ENCODE measurements around the gene UNC80.

UNC80 gene

GRCh38 chr2:209960676-209961630 is 189.3 kb downstream of the UNC80 start:
- in situ Hi-C loops (cut with MboI; ENCODE audit: low sequenced_read_pairs) = loop anchor here (25.0 kb wide), 1 partner anchor 624 kb away; no protein-coding TSS in a partner anchor

GRCh38 chr2:209965723-209966122 is 194.1 kb downstream of the UNC80 start:
- in situ Hi-C loops (cut with MboI; ENCODE audit: low sequenced_read_pairs) = loop anchor here (25.0 kb wide), 1 partner anchor 628 kb away; no protein-coding TSS in a partner anchor

- in situ Hi-C loops (cut with MboI; ENCODE audit: low sequenced_read_pairs) = loop anchor here (5.0 to 25.0 kb wide), 2 partner anchors 228 to 632 kb away; no protein-coding TSS in a partner anchor
These were observed 198.1 kb downstream of the UNC80 start for GRCh38 chr2:209969692-209970091.

- in situ Hi-C loops (cut with MboI; ENCODE audit: low sequenced_read_pairs) = loop anchor here (5.0 to 25.0 kb wide), 2 partner anchors 227 to 633 kb away; no protein-coding TSS in a partner anchor
These were observed 198.6 kb downstream of the UNC80 start for GRCh38 chr2:209970271-209970670.

GRCh38 chr2:209970711-209971110 is 199.1 kb downstream of the UNC80 start:
- in situ Hi-C loops (cut with MboI; ENCODE audit: low sequenced_read_pairs) = loop anchor here (5.0 to 25.0 kb wide), 2 partner anchors 227 to 633 kb away; no protein-coding TSS in a partner anchor

GRCh38 chr2:209973328-209973727 is 201.7 kb downstream of the UNC80 start:
- in situ Hi-C loops (cut with MboI; ENCODE audit: low sequenced_read_pairs) = loop anchor here (5.0 to 25.0 kb wide), 2 partner anchors 224 to 636 kb away; no protein-coding TSS in a partner anchor

DNA sequence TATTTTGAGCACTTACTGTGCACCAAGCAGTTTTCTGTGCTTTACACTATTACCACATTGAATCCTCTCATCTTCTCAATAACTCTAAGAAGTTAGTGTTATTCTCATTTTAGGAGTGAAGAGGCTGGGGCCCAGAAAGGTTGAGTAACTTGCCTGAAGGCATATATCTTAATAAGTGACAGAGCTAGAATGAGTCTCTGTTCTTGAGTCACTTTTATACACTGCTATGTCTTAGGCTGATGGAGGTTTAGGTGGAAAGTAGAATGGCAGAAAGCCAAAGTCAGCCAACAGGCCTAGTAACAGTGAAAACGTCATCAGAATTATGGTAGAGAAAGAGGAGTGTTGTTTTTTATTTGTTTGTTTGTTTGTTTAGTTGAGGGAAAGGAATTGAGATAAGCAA is 202.9 kb downstream of the UNC80 start:
- in situ Hi-C loops (cut with MboI; ENCODE audit: low sequenced_read_pairs) = loop anchor here (5.0 to 25.0 kb wide), 2 partner anchors 223 to 637 kb away; no protein-coding TSS in a partner anchor

GRCh38 chr2:209976698-209977385 is 205.2 kb downstream of the UNC80 start:
- in situ Hi-C loops (cut with MboI; ENCODE audit: low sequenced_read_pairs) = no loop called here

DNA sequence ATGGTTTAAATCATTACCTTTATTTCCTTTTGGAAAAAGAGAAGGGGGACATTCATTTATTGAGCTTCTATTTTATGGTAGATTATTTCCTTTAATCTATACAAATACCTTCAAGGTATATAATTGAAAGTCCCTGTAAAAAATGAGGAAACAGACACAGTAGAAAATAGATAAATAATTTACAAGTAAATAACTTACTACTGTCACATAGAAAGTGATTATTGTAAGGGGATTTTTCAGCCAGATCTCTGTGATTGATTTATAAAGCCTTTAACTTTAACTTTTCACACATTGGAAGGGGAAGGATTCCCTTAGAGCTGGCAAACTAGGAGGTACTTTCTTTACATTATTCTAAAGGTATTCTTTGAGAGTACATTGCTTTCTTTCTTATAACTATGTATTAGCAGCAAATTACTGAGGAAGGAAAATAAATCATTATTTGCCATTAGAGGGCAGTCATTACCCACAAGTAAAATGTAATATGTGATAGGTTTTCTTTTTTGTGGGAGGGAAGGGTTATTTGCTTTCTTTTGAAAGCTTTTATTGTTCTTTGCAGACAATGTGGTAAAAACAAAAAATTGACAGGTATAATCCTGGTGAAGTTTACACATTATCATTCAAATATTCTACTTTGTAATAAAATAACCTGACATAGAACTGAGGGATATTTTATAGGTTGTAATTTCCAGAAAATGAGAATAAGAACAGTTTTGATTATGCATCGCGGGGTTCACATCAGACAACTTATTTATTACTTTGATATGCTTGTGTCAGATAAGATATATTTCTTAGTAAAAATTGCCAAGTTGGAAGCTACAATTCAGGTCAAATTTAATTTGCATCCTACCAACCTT is 206.0 kb downstream of the UNC80 start:
- in situ Hi-C loops (cut with MboI; ENCODE audit: low sequenced_read_pairs) = no loop called here

DNA sequence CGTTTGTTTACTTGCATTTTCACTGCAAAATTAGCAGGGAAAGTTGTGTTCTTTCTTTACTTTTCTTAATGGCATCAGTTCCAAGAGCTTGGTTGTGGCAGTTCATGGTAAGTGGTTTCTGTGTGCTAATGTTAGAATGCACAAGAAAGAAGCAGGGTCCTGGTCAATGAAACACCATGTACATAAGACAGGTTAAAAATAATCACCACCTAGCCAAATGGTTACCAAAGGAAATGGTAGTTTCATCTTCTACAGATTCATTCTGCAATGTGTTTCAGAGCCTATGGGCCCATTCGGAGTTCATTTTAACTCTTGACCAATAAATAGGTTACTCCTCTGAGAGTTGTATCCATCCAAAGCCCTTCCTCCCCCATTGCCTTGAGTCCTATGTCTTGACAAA is 212.7 kb downstream of the UNC80 start:
- in situ Hi-C loops (cut with MboI; ENCODE audit: low sequenced_read_pairs) = no loop called here

DNA sequence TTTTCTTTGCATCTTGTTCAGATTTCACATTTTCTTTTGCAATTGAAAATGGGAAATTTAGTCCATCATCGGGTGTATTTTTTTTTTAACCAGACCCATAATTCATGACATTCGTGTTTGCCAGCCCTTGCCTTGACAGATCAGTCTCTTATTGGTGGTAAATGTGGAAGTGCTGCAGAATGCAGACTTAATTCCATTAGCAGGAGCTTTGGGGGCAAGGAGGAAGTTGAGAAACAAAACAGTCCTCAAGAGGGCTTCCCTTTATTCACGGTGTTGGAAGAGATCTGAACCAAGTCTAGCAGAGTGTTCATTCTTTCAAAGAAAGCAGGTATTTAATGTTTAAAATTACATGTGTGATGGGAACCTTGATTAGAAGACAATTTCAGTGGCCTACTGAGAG is 214.2 kb downstream of the UNC80 start:
- in situ Hi-C loops (cut with MboI; ENCODE audit: low sequenced_read_pairs) = no loop called here

DNA sequence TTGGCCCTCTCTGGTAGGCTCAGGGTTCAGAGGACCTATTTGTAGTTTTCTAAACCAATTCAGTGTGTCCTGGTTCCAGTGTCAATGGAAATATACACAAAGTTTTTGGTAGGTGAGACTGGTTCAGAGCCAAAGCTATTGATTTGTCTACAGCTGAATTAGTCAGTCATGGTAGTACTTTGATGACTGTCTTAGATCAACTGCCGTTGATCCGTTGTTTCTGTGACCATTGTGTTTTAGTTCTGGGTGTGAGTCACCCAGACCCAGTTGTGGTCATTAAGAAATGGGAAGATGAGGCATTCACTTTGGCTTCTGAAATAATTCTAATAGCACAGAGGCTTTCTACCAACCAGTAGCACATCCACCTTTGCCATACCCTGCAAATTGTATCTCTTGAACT is 214.8 kb downstream of the UNC80 start:
- in situ Hi-C loops (cut with MboI; ENCODE audit: low sequenced_read_pairs) = no loop called here

DNA sequence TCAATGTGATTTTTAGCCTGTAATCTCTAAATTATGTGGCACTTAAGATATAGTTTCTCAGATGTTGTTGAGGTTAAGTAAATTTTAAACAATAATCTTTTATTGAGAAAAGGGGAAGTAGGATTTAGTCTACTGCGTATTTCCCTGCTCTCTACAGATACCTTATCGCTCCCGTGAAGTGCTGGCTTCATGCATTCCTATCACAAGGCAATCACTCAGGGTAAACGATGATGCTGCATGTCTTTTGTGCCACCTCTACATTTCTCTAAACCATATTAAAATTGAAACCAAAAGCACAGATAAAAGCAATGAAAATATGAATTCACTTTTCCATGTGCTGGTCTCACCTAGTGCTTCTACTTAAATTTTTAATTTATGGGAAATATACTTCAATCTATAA is 216.4 kb downstream of the UNC80 start:
- in situ Hi-C loops (cut with MboI; ENCODE audit: low sequenced_read_pairs) = no loop called here

DNA sequence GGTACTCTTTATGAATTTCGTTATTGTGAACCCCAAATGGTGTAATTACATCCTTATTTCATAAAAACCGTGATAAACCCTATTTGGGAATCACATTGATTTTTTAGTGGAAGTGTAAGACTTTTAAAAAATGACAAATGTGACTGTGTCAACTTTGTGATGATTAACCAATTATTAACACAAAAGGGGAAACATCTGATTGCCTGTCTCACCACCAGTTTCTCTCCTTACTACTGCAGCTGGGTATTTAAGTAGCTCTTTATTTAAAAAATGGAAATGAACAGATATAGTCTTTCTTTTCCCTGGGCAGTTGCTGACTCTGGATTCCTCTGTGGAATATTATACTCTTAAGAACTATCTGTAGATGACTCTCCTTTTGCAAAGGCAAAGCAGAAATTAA is 219.2 kb downstream of the UNC80 start:
- in situ Hi-C loops (cut with MboI; ENCODE audit: low sequenced_read_pairs) = no loop called here

- in situ Hi-C loops (cut with MboI; ENCODE audit: low sequenced_read_pairs) = no loop called here
These were observed 222.3 kb downstream of the UNC80 start for GRCh38 chr2:209993968-209994367.

DNA sequence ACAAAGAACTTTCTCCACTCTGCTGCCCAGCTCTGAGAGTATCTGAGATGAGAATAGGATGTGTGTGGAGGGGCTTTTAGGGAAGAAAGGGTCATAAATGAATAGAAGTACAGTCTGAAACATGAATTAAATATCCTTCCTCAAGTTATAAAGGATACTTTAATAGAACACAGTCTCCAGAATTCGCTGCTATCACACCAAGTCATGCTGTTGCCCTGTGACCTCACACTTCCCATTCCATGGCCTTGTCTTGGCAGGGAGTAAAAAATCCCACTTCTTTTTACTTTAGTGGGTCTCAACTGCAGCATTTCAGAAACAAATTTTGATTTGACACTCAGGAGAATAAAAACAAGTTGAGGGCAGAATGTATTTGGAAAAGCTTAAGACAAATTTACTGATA is 227.0 kb downstream of the UNC80 start:
- in situ Hi-C loops (cut with MboI; ENCODE audit: low sequenced_read_pairs) = no loop called here

GRCh38 chr2:210000464-210001324 is 229.1 kb downstream of the UNC80 start:
- in situ Hi-C loops (cut with MboI; ENCODE audit: low sequenced_read_pairs) = no loop called here

- in situ Hi-C loops (cut with MboI; ENCODE audit: low sequenced_read_pairs) = no loop called here
These were observed 230.8 kb downstream of the UNC80 start, which contains the start of gene RPE for GRCh38 chr2:210002158-210003157. RPE (plus strand) TSS chr2:210002638; CDS start chr2:210002662, 24 bp downstream.

All from HL-60/S4 (cell line).